GM23248 (cell line): ENCODE data around the gene INPP5D. TPM values are rescaled to one million over a fixed set of nuclear protein-coding genes. Genes with fewer than 3 reads are reported as not detected.

ENCODE experiments used
- DNase-seq: peaks from one replicate; pipeline ENCODE4 v3.0.0-alpha.2; 2015
- H2AFZ ChIP-seq: fragments of 200-600 bp; sonication (generic); 2 replicates; pipeline ENCODE4 v1.6.1; 2016; ENCODE audit warnings: antibody characterized with exemption
- H3F3A ChIP-seq: fragments of 200-600 bp; sonication (generic); 2 replicates; pipeline ENCODE4 v1.6.1; 2016; ENCODE audit warnings: mild to moderate bottlenecking, antibody characterized with exemption, mixed run types; ENCODE audit not compliant: insufficient read depth
- H3K27ac ChIP-seq: fragments of 200-600 bp; sonication (generic); 2 replicates; pipeline ENCODE4 v1.5.1; 2016; ENCODE audit warnings: mild to moderate bottlenecking
- H3K27me3 ChIP-seq: fragments of 200-600 bp; sonication (generic); replicated peaks from 2 replicates; pipeline ENCODE4 v1.6.1; 2016; ENCODE audit warnings: mild to moderate bottlenecking; ENCODE audit not compliant: insufficient read depth
- H3K36me3 ChIP-seq: fragments of 200-600 bp; sonication (generic); 2 replicates; pipeline ENCODE4 v1.6.1; 2016; ENCODE audit warnings: low read depth, mild to moderate bottlenecking
- H3K4me1 ChIP-seq: fragments of 200-600 bp; sonication (generic); 2 replicates; pipeline ENCODE4 v1.6.1; 2016; ENCODE audit warnings: mild to moderate bottlenecking; ENCODE audit not compliant: insufficient read depth
- H3K4me2 ChIP-seq: fragments of 200-600 bp; sonication (generic); one replicate; pipeline ENCODE4 v1.6.1; 2016; ENCODE audit warnings: mild to moderate bottlenecking; ENCODE audit not compliant: unreplicated experiment
- H3K4me3 ChIP-seq: fragments of 200-600 bp; sonication (generic); 2 replicates; pipeline ENCODE4 v1.5.1; 2016; ENCODE audit warnings: mild to moderate bottlenecking
- H3K79me2 ChIP-seq: fragments of 200-600 bp; sonication (generic); 2 replicates; pipeline ENCODE4 v1.6.1; 2016; ENCODE audit warnings: mild to moderate bottlenecking; ENCODE audit not compliant: insufficient read depth
- H3K9ac ChIP-seq: fragments of 200-600 bp; sonication (generic); 2 replicates; pipeline ENCODE4 v1.6.1; 2016; ENCODE audit warnings: mild to moderate bottlenecking
- H3K9me2 ChIP-seq: fragments of 200-600 bp; sonication (generic); 2 replicates; pipeline ENCODE4 v1.6.1; 2016; ENCODE audit warnings: mixed run types, mild to moderate bottlenecking, moderate library complexity; ENCODE audit not compliant: insufficient read depth
- H3K9me3 ChIP-seq: fragments of 200-600 bp; sonication (generic); one replicate; pipeline ENCODE4 v1.6.1; 2017; ENCODE audit warnings: low read depth
- H4K20me1 ChIP-seq: fragments of 200-600 bp; sonication (generic); 2 replicates; pipeline ENCODE4 v1.6.0; 2016; ENCODE audit not compliant: insufficient read depth
- EZH2 ChIP-seq: fragments of 200-600 bp; sonication (generic); IDR thresholded peaks from 2 replicates; pipeline ENCODE4 v1.6.1; 2018; ENCODE audit warnings: antibody characterized with exemption, mild to moderate bottlenecking; ENCODE audit not compliant: insufficient read depth, poor library complexity, severe bottlenecking
- EZH2phosphoT487 ChIP-seq: fragments of 200-600 bp; sonication (generic); IDR thresholded peaks from 2 replicates; pipeline ENCODE4 v1.6.1; 2018; ENCODE audit warnings: antibody characterized with exemption, moderate library complexity, mild to moderate bottlenecking, low read depth; ENCODE audit not compliant: insufficient read depth
- WGBS, 2 experiments: methylation state at CpG; one replicate each; pipeline ENCODE4 v1.1.6; 2015 to 2017; ENCODE audit warnings: low lambda C conversion rate in 2 of 2, low coverage in 1 of 2; ENCODE audit errors: missing lambda C conversion rate in 2 of 2; 5-methylcytosine and 5-hydroxymethylcytosine counted together
- in situ Hi-C: fragments of 300-500 bp; cut with MboI; formaldehyde crosslinking; loops from 2 replicates; pipeline ENCODE4 v1.15.0; 2020
- polyA plus RNA-seq: library from polyadenylated mRNA; unstranded; fragments of >200 nt; fragmentation: Nextera tagmentation; extraction: Ambion mirVana; gene quantifications from 2 replicates; pipeline ENCODE4 v1.2.1, GENCODE V29; 2016
- total RNA-seq: library from RNA; depleted of rRNA; stranded (reverse); fragments of >200 nt; shearing (Covaris generic); gene quantifications from 2 replicates; pipeline ENCODE4 v1.2.3, GENCODE V29; 2014

The INPP5D gene
- total and polyA plus RNA-seq, 2 experiments from 2014 or later, result 0.23 TPM; not detected in 1

DNA sequence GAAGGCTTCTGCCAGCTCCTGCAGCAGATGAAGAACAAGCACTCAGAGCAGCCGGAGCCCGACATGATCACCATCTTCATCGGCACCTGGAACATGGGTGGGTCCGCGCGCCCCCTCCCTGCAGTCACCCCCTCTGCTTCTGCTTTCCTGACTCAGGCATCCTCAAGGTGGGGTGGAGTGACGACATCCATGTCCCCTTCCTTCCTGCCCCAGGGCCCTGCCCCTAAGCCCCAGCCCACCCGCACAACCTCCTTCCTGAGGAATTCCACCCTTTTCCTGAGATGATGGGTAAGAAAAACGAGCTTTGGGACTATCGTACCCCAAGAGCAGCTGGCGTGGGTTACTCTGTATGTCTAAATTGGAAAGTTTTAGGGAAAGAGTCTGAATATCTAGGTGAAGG lies 101.6 kb downstream of the INPP5D start:
- TF ChIP-seq EZH2 (no peak), EZH2phosphoT487 (no peak)
- Histone ChIP-seq H2AFZ (no peak overlapping the region), H3K79me2 (no peaks in the 10 kb centered on the region), H3K4me3 (no peak overlapping the region), H3K9me3 (no peaks in the 10 kb centered on the region), H3K4me1 (no peaks in the 10 kb centered on the region), H3K27me3 (peaks cover 5% of the 10 kb centered on the region), H4K20me1 (no peaks in the 10 kb centered on the region), H3K36me3 (no peaks in the 10 kb centered on the region), H3K9me2 (no peaks in the 10 kb centered on the region), H3K27ac (no peak overlapping the region), H3K9ac (no peak overlapping the region), H3F3A (no peaks in the 10 kb centered on the region), H3K4me2 (no peak overlapping the region)
- in situ Hi-C loops, result no loop called here
- WGBS, 2 experiments, result 77 to 83% methylated on average over 11 of the region's 11 CpGs
- DNase-seq, result no peak

DNA sequence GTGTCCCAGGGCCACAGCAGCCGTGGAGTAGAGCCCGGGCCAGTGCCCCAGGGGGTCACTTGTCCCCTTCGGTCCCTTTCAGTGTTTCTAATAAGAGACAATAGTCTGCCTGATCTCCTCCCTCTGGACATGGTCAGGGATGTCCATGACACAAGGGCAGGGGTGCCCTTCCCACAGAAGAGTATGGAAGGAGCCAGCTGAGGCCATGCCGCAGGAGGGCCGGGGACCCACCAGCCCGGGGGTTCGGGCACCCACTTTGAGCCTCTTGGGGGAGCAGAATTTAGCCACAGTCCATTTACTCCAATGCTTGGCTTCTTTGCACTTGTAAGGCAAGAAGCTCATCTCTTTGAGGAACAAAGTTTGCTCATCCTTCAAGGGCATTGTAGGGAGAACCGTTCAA lies 102.6 kb downstream of the INPP5D start:
- WGBS, 2 experiments, result 65 to 73% methylated on average over 8 of the region's 8 CpGs
- H3K4me2 ChIP-seq, result no peak overlapping the region
- in situ Hi-C loops, result no loop called here
- H4K20me1 ChIP-seq, result no peaks in the 10 kb centered on the region
- H2AFZ ChIP-seq, result no peak overlapping the region
- H3F3A ChIP-seq, result no peaks in the 10 kb centered on the region
- no peak for TF ChIP-seq EZH2phosphoT487
- H3K9me2 ChIP-seq, result no peaks in the 10 kb centered on the region
- no peaks in the 10 kb centered on the region; the same call in 1 of the 2 replicates for H3K27me3 ChIP-seq
- no peak for DNase-seq
- no peaks in the 10 kb centered on the region for H3K4me1 ChIP-seq
- no peaks in the 10 kb centered on the region for H3K36me3 ChIP-seq
- no peaks in the 10 kb centered on the region for H3K79me2 ChIP-seq
- H3K9me3 ChIP-seq, result no peaks in the 10 kb centered on the region
- H3K27ac ChIP-seq, result no peak overlapping the region
- H3K4me3 ChIP-seq, result no peak overlapping the region
- no peak overlapping the region for H3K9ac ChIP-seq

DNA sequence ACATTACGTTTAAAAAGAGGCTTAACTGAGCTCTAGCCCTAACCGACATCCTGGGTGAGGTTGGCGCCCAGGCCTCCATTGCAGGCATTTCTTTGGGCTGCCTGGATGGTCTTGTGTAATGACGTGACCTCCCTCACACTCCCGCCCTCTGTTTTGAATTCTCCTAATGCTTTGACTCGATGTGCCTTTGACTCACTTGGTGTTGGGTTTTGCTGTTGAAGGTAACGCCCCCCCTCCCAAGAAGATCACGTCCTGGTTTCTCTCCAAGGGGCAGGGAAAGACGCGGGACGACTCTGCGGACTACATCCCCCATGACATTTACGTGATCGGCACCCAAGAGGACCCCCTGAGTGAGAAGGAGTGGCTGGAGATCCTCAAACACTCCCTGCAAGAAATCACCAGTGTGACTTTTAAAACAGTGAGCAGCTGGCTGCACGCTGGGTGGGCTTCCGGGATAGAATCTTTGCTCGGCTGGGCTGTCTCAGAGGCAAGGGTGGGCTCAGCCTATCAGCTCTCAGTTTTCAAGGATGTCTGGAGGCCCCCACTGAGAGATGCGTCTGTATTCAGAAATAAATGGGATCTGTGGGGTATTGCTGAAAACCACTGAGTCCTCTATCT lies 103.5 kb downstream of the INPP5D start:
- TF ChIP-seq EZH2phosphoT487 (no peak), EZH2 (no peak)
- Histone ChIP-seq H3K27me3 (no peaks in the 10 kb centered on the region), H3F3A (no peaks in the 10 kb centered on the region), H4K20me1 (no peaks in the 10 kb centered on the region), H3K79me2 (no peaks in the 10 kb centered on the region), H3K27ac (no peak overlapping the region), H3K9me3 (no peaks in the 10 kb centered on the region), H3K36me3 (no peaks in the 10 kb centered on the region), H3K9ac (no peak overlapping the region), H3K4me2 (no peak overlapping the region), H3K4me1 (no peaks in the 10 kb centered on the region), H2AFZ (no peak overlapping the region), H3K9me2 (no peaks in the 10 kb centered on the region), H3K4me3 (no peak overlapping the region)
- 36% methylated on average over 18 of the region's 18 CpGs for WGBS, 2 experiments
- no peak for DNase-seq
- in situ Hi-C loops, result no loop called here

DNA sequence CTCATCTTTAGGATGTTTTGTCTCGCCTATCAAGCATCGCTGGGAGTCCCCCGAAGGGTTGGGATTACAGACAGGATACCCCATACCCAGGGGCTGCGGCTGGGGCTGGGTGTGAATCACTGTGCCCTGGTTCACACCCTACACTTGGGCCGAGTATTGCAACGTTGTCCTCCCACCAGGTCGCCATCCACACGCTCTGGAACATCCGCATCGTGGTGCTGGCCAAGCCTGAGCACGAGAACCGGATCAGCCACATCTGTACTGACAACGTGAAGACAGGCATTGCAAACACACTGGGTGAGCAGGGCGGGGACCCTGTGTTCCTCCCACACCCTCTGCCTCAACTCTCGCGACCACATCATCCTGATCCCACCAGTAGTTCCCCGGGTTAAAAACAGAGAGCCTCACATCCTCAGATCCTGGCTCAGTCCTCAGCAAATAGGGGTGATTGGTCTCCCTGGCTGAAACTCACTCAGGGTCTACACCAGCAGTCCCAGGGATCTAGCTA lies 104.0 kb downstream of the INPP5D start:
- H3K9me2 ChIP-seq, result no peaks in the 10 kb centered on the region
- no peak overlapping the region for H3K9ac ChIP-seq
- H3K9me3 ChIP-seq, result no peaks in the 10 kb centered on the region
- in situ Hi-C loops, result no loop called here
- no peaks in the 10 kb centered on the region for H4K20me1 ChIP-seq
- no peak overlapping the region for H3K4me2 ChIP-seq
- no peaks in the 10 kb centered on the region; the same call in 1 of the 2 replicates for H3K27me3 ChIP-seq
- no peaks in the 10 kb centered on the region for H3K36me3 ChIP-seq
- no peaks in the 10 kb centered on the region for H3K4me1 ChIP-seq
- no peak overlapping the region for H3K4me3 ChIP-seq
- no peak for TF ChIP-seq EZH2phosphoT487
- TF ChIP-seq EZH2, result no peak
- no peak overlapping the region for H2AFZ ChIP-seq
- no peaks in the 10 kb centered on the region for H3K79me2 ChIP-seq
- no peaks in the 10 kb centered on the region for H3F3A ChIP-seq
- no peak for DNase-seq
- WGBS, 2 experiments, result 54 to 60% methylated on average over 17 of the region's 17 CpGs
- H3K27ac ChIP-seq, result no peak overlapping the region
